Uterus (tissue), 2 donors: ENCODE measurements around the gene ABAT.

ENCODE experiments used
- CTCF ChIP-seq, 4 experiments: fragments of 200-600 bp in 2 of 4; fragments of 450-650 bp in 2 of 4; sonication (generic) in 2 of 4; IDR thresholded peaks; one replicate each; pipeline ENCODE4 v1.5.1; 2016 to 2019; ENCODE audit warnings: antibody characterized with exemption in 4 of 4, mild to moderate bottlenecking in 2 of 4, moderate library complexity in 1 of 4
- POLR2A ChIP-seq, 2 donors: fragments of 450-650 bp; IDR thresholded peaks; one replicate each; pipeline ENCODE4 v1.6.1; 2016; ENCODE audit warnings: antibody characterized with exemption in 2 of 2, mild to moderate bottlenecking in 1 of 2, moderate library complexity in 1 of 2

GRCh38 chr16:8828541-8829165, 154.2 kb downstream of the ABAT start:
- TF ChIP-seq CTCF (IDR thresholded peaks at IDR 0.05): no peak
- no peak for TF ChIP-seq POLR2A (IDR thresholded peaks at IDR 0.05)
